GM18508 (cell line): ENCODE results near the gene ST6GALNAC6.

ENCODE experiments used
- ATAC-seq: cut with Tn5 transposase; IDR thresholded peaks from one replicate; pipeline ENCODE4 v1.9.1; 2021; ENCODE audit warnings: moderate number of reproducible peaks; ENCODE audit not compliant: insufficient read depth, unreplicated experiment

The ST6GALNAC6 gene

GRCh38 chr9:127918183-127919107 is 19.0 kb upstream of the ST6GALNAC6 start:
- ATAC-seq, result no peak

- no peak for ATAC-seq
Measured at GRCh38 chr9:127917603-127918002, 18.2 kb upstream of the ST6GALNAC6 start.

- ATAC-seq, result no peak
Measured at GRCh38 chr9:127916720-127917581, 17.5 kb upstream of the ST6GALNAC6 start, which contains the start of gene ST6GALNAC4. TSS of gene ST6GALNAC4 (minus strand) at chr9:127917041. CDS start at chr9:127916419, 622 bp downstream.

GRCh38 chr9:127915801-127916719 is 16.7 kb upstream of the ST6GALNAC6 start:
- no peak for ATAC-seq

GRCh38 chr9:127915325-127915752 is 15.9 kb upstream of the ST6GALNAC6 start:
- no peak for ATAC-seq

- ATAC-seq, result no peak
Measured at GRCh38 chr9:127913682-127914081, 14.3 kb upstream of the ST6GALNAC6 start.

GRCh38 chr9:127912882-127913281 is 13.5 kb upstream of the ST6GALNAC6 start:
- no peak for ATAC-seq

GRCh38 chr9:127912296-127912695 is 12.9 kb upstream of the ST6GALNAC6 start:
- ATAC-seq, result no peak

GRCh38 chr9:127910613-127911205 is 11.3 kb upstream of the ST6GALNAC6 start:
- no peak for ATAC-seq

GRCh38 chr9:127909839-127910273 is 10.5 kb upstream of the ST6GALNAC6 start:
- ATAC-seq, result no peak

GRCh38 chr9:127908660-127908926 is 9.2 kb upstream of the ST6GALNAC6 start:
- ATAC-seq, result no peak

- no peak for ATAC-seq
Measured at GRCh38 chr9:127907867-127908659, 8.7 kb upstream of the ST6GALNAC6 start.

GRCh38 chr9:127905788-127906191 is 6.4 kb upstream of the ST6GALNAC6 start:
- ATAC-seq, result no peak

GRCh38 chr9:127905004-127905728 is 5.8 kb upstream of the ST6GALNAC6 start:
- no peak for ATAC-seq

- no peak for ATAC-seq
Measured at GRCh38 chr9:127904561-127905003, 5.2 kb upstream of the ST6GALNAC6 start.

GRCh38 chr9:127903557-127904475 is 4.4 kb upstream of the ST6GALNAC6 start:
- no peak for ATAC-seq

GRCh38 chr9:127898433-127899127 is 823 bp downstream of the ST6GALNAC6 start:
- no peak for ATAC-seq
